GM10248 (cell line): ENCODE measurements around the gene KIAA1549.
"Not testable (repeated sequence)": the region's sequence is repeated elsewhere in the genome, so short reads cannot be mapped to it uniquely, and the experiment has no call there.

Experiments used
- CTCF ChIA-PET: fragments of 300-600 bp; sonication (Branson Sonifier 250); formaldehyde crosslinking; extraction: SDS; loops from one replicate; lab custom pipeline; 2021; ENCODE audit warnings: antibody characterized with exemption; lab: Yijun Ruan, JAX
- POLR2A ChIA-PET: fragments of 350-650 bp; sonication (Branson Sonifier 250); formaldehyde crosslinking; extraction: SDS; loops from one replicate; lab custom pipeline; 2020; ENCODE audit warnings: antibody characterized with exemption; lab: Yijun Ruan, JAX
- DNase-seq: peaks from one replicate; pipeline ENCODE4 v3.0.0; 2012; ENCODE audit errors: extremely low spot score
- TF ChIP-seq, protein P1 (sequence below): IDR thresholded peaks from 2 replicates; pipeline ENCODE4 v1.5.1; 2012; ENCODE audit warnings: mild to moderate bottlenecking, low read depth; ENCODE audit errors: extremely low read depth, missing control alignments, control extremely low read depth

The KIAA1549 gene

GRCh38 chr7:138987686-138988085 is 6.5 kb upstream of the KIAA1549 start:
- CTCF ChIA-PET = interaction anchor here (1.0 kb wide), 1 partner anchor 102 kb away, joined by 4 read pairs; no protein-coding TSS in a partner anchor
- TF ChIP-seq, protein P1, sequence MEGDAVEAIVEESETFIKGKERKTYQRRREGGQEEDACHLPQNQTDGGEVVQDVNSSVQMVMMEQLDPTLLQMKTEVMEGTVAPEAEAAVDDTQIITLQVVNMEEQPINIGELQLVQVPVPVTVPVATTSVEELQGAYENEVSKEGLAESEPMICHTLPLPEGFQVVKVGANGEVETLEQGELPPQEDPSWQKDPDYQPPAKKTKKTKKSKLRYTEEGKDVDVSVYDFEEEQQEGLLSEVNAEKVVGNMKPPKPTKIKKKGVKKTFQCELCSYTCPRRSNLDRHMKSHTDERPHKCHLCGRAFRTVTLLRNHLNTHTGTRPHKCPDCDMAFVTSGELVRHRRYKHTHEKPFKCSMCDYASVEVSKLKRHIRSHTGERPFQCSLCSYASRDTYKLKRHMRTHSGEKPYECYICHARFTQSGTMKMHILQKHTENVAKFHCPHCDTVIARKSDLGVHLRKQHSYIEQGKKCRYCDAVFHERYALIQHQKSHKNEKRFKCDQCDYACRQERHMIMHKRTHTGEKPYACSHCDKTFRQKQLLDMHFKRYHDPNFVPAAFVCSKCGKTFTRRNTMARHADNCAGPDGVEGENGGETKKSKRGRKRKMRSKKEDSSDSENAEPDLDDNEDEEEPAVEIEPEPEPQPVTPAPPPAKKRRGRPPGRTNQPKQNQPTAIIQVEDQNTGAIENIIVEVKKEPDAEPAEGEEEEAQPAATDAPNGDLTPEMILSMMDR = no peak
- POLR2A ChIA-PET = no interaction called here
- no peak for DNase-seq

GRCh38 chr7:138982204-138982623 is 1.0 kb upstream of the KIAA1549 start:
- TF ChIP-seq, protein P1 = no peak
- ChIA-PET POLR2A (no interaction called here), CTCF (interaction anchor here (0.7 to 1.1 kb wide), 3 partner anchors 52 to 95 kb away, joined by 3 to 4 read pairs (median 4); no protein-coding TSS in a partner anchor)
- DNase-seq = no peak

GRCh38 chr7:138980563-138981291 is 462 bp downstream of the KIAA1549 start:
- no peak for DNase-seq
- ChIA-PET CTCF (interaction anchor here (1.0 to 3.4 kb wide), 2 partner anchors 36 to 94 kb away, joined by 4 to 9 read pairs; no protein-coding TSS in a partner anchor), POLR2A (no interaction called here)
- TF ChIP-seq, protein P1 = no peak

DNA sequence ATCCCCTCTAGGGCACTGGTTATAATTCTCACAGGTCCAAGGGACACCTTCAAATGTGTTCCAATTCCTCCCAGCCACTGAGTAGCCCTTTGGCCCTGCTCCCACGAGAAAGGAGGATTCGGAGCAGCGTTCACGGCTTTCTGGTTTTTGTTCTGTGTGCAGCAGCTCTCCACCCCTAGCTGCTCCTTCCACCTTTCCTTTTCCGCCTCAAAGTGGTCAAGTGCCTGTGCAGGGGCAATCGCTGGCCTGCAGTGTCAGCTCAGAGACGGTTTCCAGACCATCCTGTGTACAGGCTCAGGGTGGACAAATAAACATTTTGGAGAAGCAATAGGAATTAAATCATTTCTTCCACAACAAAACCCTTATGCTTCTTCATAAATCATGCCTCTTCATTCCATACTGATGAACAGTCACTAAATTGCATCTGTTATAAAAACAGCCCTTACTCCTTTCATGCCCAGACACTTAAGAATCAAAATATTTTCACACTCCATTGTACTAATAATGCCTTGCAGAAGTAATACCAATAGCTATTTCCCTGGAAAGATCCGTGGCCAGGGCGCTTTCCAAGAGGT is 1.1 kb downstream of the KIAA1549 start:
- DNase-seq = no peak

GRCh38 chr7:138979226-138979979 is 1.8 kb downstream of the KIAA1549 start:
- TF ChIP-seq, protein P1 = no peak
- ChIA-PET CTCF (interaction anchor here (1.2 to 3.4 kb wide), 3 partner anchors 26 to 93 kb away, joined by 3 to 9 read pairs (median 3); no protein-coding TSS in a partner anchor), POLR2A (no interaction called here)
- DNase-seq = no peak

More for the DNA sequence above, 1.1 kb downstream of the KIAA1549 start:
- TF ChIP-seq, protein P1 = no peak
- POLR2A ChIA-PET = no interaction called here
- CTCF ChIA-PET = interaction anchor here (1.0 to 3.4 kb wide), 2 partner anchors 37 to 94 kb away, joined by 4 to 9 read pairs; no protein-coding TSS in a partner anchor

DNA sequence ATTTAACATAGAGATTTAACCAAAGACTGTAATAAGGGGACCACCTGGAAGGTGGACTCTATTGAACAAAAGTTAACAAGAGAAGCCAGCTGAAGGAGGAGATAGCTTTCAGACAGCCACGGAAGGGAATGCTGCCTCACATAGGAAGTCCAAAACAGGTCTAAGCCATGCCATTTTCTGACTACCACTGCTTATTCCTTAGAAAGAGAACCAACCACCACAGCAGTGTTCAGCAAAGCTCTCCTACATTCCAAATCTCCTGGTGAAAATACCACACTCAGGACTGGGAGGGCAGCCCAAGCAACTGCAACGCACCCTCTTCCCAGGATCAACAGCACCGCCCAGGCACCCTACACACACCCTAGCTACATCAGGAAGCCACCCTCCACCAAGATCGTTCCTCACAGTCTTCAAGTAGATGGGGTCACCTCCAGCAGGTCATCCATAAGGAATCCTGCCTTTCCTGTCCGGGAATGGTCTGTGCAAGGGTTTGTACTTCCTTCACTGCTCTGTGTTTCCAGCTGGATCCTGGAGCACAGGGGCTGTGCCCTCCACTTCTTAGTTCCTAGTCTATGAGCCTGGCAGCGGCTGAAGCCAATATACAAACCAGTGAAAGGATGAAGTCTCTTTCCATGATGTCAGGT is 2.5 kb downstream of the KIAA1549 start:
- DNase-seq = no peak
- TF ChIP-seq, protein P1 = no peak
- ChIA-PET CTCF (interaction anchor here (1.2 to 3.4 kb wide), 3 partner anchors 25 to 92 kb away, joined by 3 to 9 read pairs (median 3); no protein-coding TSS in a partner anchor), POLR2A (no interaction called here)

GRCh38 chr7:138976161-138976560 is 5.0 kb downstream of the KIAA1549 start:
- CTCF ChIA-PET, DNase-seq, POLR2A ChIA-PET: not testable (repeated sequence)
